Sciatic nerve (tissue), 1 donor: Measurements from ENCODE around the gene RANBP1. TPM values are rescaled to one million over a fixed set of nuclear protein-coding genes. Genes with fewer than 3 reads are reported as not detected.

Experiments used
- microRNA-seq: library from miRNA; unstranded; fragments of <30 nt; microRNA quantifications from one replicate; pipeline ENCODE4 v1.2.0, GENCODE V29; 2020
- total RNA-seq: library from RNA; stranded (reverse); fragmentation: NEBNext Ultra II Directional; extraction: Animal tissue kit (Norgen Biotek cat#: 25700); gene quantifications from one replicate; pipeline ENCODE4 v1.2.1, GENCODE V29; 2021
- donor health status: DM: no; HTN: no; CAD: no.

Gene RANBP1
- total RNA-seq, 1 donor from 2014 or later: 58.8 TPM

Small RNA genes lying within 50 kb of the gene (microRNA-seq; reads per million reads assigned to microRNA genes)
- not detected for gene MIR6816

Other genes with a start within 250 kb of the RANBP1 start
- 155 TPM for gene COMT, start 174.3 kb upstream of the RANBP1 start, total RNA-seq
- gene TXNRD2, start 174.3 kb upstream of the RANBP1 start, total RNA-seq: 33.9 TPM
- gene ARVCF, start 99.3 kb upstream of the RANBP1 start, total RNA-seq: 59.4 TPM
- gene TANGO2, start 95.0 kb upstream of the RANBP1 start, total RNA-seq: 28.4 TPM
- gene DGCR8, start 35.9 kb upstream of the RANBP1 start, total RNA-seq: 37.6 TPM
- gene TRMT2A, start 1.1 kb downstream of the RANBP1 start, total RNA-seq: 46.8 TPM
- 143 TPM for gene ZDHHC8, start 15.7 kb downstream of the RANBP1 start, total RNA-seq
- 6.8 TPM for gene CCDC188, start 35.0 kb downstream of the RANBP1 start, total RNA-seq
- 4.4 TPM for gene RTN4R, start 152.2 kb downstream of the RANBP1 start, total RNA-seq
- gene DGCR6L, start 204.0 kb downstream of the RANBP1 start, total RNA-seq: 28.9 TPM